ENCODE results near the gene OAS1.

OAS1 gene

DNA sequence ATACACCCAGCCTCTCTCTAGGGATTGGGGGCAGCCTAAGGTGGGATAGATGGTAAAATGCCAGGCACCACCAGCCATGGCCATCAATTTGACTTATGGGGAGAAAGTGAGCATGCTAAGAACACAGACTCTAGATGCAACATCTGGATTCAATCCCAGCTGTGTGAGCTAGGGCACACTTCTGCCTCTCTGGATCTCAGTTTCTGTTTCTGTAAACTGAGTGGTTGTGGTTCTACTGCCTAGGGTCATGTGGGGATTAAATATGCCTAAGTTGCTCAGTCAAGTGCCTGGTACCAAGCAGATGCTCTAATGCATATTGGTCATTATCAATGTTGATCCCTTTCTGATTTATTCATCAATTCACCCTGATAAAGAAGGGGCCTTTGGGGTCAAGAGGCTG, 12.6 kb upstream of the OAS1 start:
- no peak for DNase-seq (ENCODE audit: low read depth)

DNA sequence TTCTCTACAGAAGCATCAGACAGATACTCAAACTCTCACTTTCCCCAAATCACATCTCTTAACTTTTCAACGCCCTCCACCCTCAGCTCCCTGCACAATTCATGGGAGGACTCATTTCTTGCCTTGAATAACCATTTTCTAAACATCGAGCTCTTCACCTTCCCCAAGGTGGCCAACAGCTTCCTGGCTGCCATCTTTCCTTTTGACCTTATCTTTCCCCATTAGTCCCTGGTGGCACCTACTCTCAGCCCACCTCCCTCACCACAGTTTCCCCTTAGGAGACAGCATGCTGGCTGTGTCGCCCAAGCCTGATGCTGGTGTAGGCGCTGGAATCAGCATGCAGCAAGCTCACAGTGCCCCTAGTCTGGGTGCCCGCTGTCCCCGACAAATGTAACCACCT, 8.4 kb upstream of the OAS1 start:
- no peak overlapping the region for H3K4me3 ChIP-seq (ENCODE audit: low read length)
- TF ChIP-seq, protein P1, sequence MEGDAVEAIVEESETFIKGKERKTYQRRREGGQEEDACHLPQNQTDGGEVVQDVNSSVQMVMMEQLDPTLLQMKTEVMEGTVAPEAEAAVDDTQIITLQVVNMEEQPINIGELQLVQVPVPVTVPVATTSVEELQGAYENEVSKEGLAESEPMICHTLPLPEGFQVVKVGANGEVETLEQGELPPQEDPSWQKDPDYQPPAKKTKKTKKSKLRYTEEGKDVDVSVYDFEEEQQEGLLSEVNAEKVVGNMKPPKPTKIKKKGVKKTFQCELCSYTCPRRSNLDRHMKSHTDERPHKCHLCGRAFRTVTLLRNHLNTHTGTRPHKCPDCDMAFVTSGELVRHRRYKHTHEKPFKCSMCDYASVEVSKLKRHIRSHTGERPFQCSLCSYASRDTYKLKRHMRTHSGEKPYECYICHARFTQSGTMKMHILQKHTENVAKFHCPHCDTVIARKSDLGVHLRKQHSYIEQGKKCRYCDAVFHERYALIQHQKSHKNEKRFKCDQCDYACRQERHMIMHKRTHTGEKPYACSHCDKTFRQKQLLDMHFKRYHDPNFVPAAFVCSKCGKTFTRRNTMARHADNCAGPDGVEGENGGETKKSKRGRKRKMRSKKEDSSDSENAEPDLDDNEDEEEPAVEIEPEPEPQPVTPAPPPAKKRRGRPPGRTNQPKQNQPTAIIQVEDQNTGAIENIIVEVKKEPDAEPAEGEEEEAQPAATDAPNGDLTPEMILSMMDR (IDR thresholded peaks at IDR 0.05; ENCODE audit: insufficient read depth, low read depth, low read length, missing control alignments): no peak
- no peak for DNase-seq (ENCODE audit: low read depth)

More for the DNA sequence above, 12.6 kb upstream of the OAS1 start:
- no peak overlapping the region for H3K4me3 ChIP-seq (ENCODE audit: low read length)
- TF ChIP-seq, protein P1 (IDR thresholded peaks at IDR 0.05; ENCODE audit: insufficient read depth, low read depth, low read length, missing control alignments): no peak

DNA sequence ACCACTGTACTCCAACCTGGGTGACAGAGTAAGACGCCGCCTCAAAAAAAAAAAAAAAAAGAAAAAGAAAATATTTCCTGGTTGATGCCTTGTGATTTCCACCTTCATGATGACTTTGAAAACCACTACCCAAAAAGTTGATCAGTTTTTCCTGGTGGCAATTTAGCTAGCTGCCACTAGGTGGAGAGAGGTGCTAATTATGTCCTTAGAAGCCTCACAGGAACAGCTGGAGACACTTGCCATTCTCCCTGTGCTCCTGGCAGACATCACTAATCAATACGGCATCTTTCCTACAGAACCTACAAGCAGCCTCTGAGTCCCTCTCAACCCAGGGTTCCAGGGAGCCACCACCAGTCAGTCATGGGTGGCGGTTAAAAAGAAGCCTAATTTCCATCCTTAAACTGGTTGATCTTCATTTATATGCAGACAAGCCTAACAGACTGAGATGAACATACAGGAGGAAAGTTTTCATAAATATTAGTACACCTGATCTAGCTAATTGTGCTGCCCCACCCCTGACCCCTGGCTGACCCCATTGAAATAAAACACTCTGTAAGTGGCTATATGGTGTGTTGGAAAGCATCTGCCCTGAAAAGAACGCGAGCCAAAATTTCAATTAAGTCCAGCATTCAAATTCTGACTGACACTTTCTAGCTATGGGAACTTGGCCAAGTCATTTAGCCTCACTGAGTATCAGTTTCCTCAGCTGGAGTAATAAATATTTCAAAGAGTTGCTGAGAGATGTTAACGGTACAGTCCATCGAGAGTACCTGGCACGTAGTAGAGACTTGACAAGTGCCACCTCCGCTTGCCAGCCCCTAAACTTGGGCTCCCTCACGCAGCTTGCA, 6.2 kb upstream of the OAS1 start:
- peak; percentile 62 for DNase-seq (ENCODE audit: low read depth)
- no peak overlapping the region for H3K4me3 ChIP-seq (ENCODE audit: low read length)
- TF ChIP-seq, protein P1 (IDR thresholded peaks at IDR 0.05; ENCODE audit: insufficient read depth, low read depth, low read length, missing control alignments): peak; percentile 87

DNA sequence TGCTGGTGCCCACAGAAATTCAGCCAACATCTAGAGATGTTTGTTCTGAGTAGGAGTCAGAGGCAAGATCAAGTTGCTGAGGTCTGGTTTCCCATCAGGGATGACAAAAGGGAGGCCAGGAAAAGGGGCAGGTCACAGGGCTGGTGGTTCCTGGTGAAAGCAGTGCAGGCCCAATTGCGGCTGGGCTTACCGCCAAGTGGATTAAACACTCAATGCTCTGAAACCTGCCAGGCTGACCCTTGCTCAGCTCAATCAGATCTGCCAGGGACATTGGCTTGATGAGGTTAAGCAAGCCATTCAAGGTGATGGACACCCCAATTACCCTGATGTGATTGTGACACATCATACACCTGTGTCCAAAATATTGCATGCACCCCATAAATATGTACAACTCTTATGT, 5.5 kb upstream of the OAS1 start:
- DNase-seq (ENCODE audit: low read depth): no peak

DNA sequence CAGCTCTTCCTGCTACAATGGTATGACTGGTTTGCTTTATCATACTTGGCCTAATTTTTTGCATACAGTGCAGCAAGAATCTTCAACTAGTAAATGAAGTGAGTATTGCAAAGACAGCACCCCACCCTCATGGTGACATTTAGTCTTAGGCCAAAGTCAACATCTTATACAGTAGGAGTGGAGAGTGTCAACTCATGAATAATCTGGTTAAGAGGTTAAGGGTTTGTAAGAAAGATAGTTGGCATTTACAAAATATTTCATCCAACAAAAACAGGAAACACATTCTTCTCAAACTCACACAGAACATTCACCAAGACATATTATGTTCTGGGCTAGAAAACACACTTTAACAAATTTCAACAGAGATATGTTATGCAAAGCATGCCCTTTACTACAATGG, 2.2 kb upstream of the OAS1 start:
- TF ChIP-seq, protein P1 (IDR thresholded peaks at IDR 0.05; ENCODE audit: insufficient read depth, low read depth, low read length, missing control alignments): no peak
- no peak overlapping the region for H3K4me3 ChIP-seq (ENCODE audit: low read length)
- DNase-seq (ENCODE audit: low read depth): no peak

More for the DNA sequence above, 5.5 kb upstream of the OAS1 start:
- H3K4me3 ChIP-seq (ENCODE audit: low read length): no peak overlapping the region
- TF ChIP-seq, protein P1 (IDR thresholded peaks at IDR 0.05; ENCODE audit: insufficient read depth, low read depth, low read length, missing control alignments): no peak

DNA sequence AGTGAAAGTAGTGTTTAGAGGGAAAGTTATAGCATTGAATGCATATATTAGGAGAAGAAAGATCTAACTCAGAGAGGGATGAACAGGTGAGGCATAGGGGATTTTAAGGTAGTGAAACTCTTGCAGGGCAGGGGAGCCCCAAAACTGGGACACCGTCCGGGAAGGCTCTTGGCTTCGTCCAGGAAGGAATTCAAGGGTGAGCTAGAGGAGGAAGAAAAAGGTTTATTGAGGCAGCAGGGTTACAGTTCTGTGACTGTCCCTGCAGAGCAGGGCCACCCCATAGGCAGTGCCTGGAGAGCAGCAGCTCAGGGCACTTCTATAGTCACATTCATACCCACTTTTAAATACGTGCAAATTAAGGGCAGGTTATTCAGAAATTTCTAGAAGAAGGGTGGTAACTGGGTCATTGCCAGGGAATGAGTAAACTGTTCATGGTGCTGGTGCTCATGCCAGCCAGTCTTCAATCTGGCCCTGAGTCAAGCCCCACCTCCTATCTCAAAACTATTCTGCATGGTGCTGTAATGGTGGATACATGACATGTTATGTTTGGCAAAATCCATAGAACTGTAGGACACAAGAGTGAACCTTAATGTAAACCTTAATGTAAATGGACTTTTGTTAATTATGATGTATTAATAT, 1.2 kb upstream of the OAS1 start:
- DNase-seq (ENCODE audit: low read depth): peak; percentile 63
- H3K4me3 ChIP-seq (ENCODE audit: low read length): no peak overlapping the region
- TF ChIP-seq, protein P1 (IDR thresholded peaks at IDR 0.05; ENCODE audit: insufficient read depth, low read depth, low read length, missing control alignments): no peak
